ENCODE results near the gene STN1. TPM values are rescaled to one million over a fixed set of nuclear protein-coding genes. Genes with fewer than 3 reads are reported as not detected.

Gene STN1
- total and polyA plus RNA-seq, 10 of the 15 experiments (the other 5 are each of a cell fraction or from before 2014, with no cell fraction given): 22.2 to 31.8 (median 28.5) TPM

DNA sequence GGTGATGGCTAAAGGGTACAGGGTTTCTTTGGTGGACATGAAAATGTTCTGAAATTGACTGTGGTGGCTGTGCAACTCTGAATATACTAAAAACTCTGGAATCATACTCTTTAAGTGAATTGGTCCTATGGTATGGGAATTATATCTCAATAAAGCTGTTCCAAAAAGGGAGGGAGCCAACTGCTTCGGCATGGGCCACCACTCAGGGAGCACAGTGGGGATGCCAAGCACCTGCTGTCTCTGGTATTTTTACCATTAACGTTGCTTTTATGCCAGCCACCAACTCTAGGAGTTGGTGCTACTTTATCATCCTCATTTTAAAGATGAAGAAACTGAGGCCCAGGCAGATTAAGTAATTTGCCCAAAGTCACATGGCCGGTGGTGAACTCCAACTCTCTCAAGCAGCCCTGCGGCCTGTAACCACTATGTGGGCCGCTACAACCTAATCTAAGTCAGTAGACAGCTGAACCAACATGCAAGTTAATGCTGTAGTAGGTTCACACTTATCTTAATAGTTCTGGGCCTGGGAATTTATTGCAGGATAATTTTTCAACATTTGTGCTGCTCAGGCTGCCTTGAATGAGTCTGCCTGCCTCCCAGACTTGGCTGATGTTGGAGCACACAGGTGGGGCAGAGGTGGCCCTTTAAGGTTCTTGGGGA, 83.4 kb downstream of the STN1 start (continued):
- TF ChIP-seq SMARCA5 (IDR thresholded peaks at IDR 0.05): no peak
- TF ChIP-seq, protein P1, sequence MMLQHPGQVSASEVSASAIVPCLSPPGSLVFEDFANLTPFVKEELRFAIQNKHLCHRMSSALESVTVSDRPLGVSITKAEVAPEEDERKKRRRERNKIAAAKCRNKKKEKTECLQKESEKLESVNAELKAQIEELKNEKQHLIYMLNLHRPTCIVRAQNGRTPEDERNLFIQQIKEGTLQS (IDR thresholded peaks at IDR 0.05; ENCODE audit: borderline replicate concordance, extremely low read depth, low read depth, low read length): no peak

DNA sequence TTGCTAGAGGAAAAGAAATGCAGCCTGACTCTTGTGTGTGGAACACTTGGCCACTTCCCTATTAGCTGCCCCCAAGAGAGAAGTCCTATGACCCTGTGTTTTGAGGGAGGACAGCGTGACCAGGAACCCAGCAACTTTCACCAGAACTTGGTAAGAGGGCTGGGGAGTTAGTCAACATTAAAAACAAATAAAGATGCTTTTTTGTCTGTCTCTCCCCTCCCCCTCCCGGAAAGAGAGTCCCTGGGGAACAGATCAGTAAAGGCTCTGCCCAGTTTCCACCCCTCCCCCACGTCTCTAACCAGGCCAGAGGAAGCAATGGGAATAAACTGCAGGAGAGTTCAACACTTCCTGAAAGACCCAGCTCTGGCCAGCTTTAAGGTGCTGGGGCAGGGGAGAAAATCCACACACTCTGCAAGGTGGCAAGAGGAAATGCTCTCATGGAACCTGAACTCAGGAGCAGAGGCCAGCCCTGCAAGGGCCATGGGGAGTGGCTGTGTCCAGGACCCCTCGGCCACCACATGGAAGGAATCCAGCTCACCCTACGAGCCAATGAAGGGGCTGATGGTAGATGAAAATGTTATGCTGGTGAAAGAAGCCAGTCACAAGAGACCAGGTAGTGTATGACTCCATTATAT, 84.1 kb downstream of the STN1 start:
- RAD21 ChIA-PET (ENCODE audit: unreplicated experiment): no interaction called here

More for the DNA sequence above, 84.1 kb downstream of the STN1 start:
- no peak overlapping the region for H3K9ac ChIP-seq (ENCODE audit: control insufficient read depth, insufficient read depth, low read length)
- ChIA-PET SMC1A (ENCODE audit: uncharacterized antibody, unreplicated experiment) (interaction anchor here (1.2 kb wide), 1 partner anchor 124 kb away, joined by 3 read pairs; no protein-coding TSS in a partner anchor), CTCF (no interaction called here), POLR2A (no interaction called here)
- no peaks in the 10 kb centered on the region for H3K36me3 ChIP-seq (ENCODE audit: control insufficient read depth in 2 of 2, insufficient read depth in 2 of 2, low read length in 1 of 2)
- H3K79me2 ChIP-seq (ENCODE audit: control insufficient read depth, insufficient read depth, low read length): no peaks in the 10 kb centered on the region
- H3K4me1 ChIP-seq (ENCODE audit: control insufficient read depth, insufficient read depth, low read length): no peaks in the 10 kb centered on the region
- DNase-seq (ENCODE audit: low read depth, low spot score): no peak
- H4K20me1 ChIP-seq (ENCODE audit: control insufficient read depth, insufficient read depth): no peaks in the 10 kb centered on the region
- TF ChIP-seq MEF2B (IDR thresholded peaks at IDR 0.05; ENCODE audit: partially characterized antibody, poor library complexity, severe bottlenecking) (peak; percentile 14), YY1 (IDR thresholded peaks at IDR 0.05; ENCODE audit: low read depth, low read length) (no peak)
- no TSS peak for BruUV-seq (replicated peaks)
- H3K27ac ChIP-seq (ENCODE audit: control insufficient read depth, insufficient read depth): no peak overlapping the region
- ATAC-seq: no peak
- intact Hi-C loops (cut with micrococcal nuclease; ENCODE audit: unreplicated experiment) (no loop called here), in situ Hi-C loops (cut with MboI) (no loop called here)
- H3K4me2 ChIP-seq (ENCODE audit: control insufficient read depth, insufficient read depth): no peak overlapping the region
- no peak for FAIRE-seq
- peaks cover 0 to 2% of the 10 kb centered on the region in 2 experiments; a peak in 2 of 4 replicates for H3K27me3 ChIP-seq (replicated peaks in 1 of 2; ENCODE audit: control insufficient read depth in 2 of 2, insufficient read depth in 2 of 2, low read length in 1 of 2)
- H3K9me3 ChIP-seq (replicated peaks; ENCODE audit: control insufficient read depth, insufficient read depth, low read length): no peaks in the 10 kb centered on the region; the same call in 2 of the 3 replicates
- WGBS (ENCODE audit: insufficient coverage, insufficient replicate concordance, low lambda C conversion rate, missing lambda C conversion rate): 28% methylated on average over 4 of the region's 5 CpGs
- H2AFZ ChIP-seq (ENCODE audit: control insufficient read depth, low read depth, low read length): no peak overlapping the region
- no peak overlapping the region for H3K4me3 ChIP-seq

Measured in GM12878 (cell line).